Smooth muscle cell of the pulmonary artery (primary cell): ENCODE measurements around the gene PPP2R2C. TPM values are rescaled to one million over a fixed set of nuclear protein-coding genes. Genes with fewer than 3 reads are reported as not detected.

Source experiments
- total RNA-seq: library from RNA; depleted of rRNA; stranded (reverse); fragments of >200 nt; gene quantifications from 2 replicates; pipeline ENCODE4 v1.2.3, GENCODE V29; 2014

The PPP2R2C gene
- total RNA-seq, result under 0.01 and 0.07 TPM in 2 replicates

DNA sequence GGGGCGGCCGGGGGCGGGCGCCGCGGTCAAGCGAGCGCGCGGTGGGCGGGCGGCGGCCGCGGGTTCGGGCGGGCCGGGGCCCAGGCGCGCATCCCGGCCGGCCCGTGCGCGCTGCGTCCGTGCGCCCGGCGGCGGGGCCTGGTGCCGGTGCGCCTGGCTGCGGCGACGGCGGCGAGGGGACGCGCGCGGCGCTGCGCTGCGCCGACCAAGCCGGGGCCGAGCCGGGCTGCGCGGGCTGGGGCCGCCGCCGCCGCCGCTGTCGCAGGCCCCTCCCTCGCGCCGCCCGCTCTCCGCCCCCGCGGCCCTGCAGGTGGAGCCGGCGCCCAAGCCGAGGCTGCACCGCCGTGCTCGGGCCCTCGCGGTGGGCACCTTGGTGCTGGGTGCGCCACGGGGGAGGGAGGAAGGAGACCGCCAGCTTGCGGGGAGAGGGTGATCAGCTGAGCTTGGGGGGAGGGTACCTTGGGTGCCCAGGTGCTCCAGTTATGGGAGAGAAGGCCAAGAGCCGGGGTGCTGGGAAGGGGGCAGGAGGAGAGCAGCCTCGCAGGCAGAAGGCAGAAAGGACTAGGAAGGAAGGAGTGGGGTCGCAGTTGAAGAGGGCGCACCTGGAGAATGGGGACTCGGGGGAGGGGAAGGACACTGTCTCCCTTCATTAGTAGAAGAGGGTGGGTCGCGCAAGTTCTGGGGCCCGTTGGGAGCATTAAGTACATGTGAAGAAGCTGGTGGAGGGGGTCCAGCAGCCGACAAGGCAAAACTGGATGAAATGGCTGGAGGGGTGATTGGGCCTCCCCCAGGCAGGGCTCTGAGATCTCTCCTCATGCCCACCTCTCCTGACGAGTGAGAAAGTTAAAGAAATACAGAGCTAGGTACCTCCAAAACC lies at the start of gene PPP2R2C:
Gene PPP2R2C, minus strand, starts transcription at position 228 of the 877 bp plus-strand sequence. CDS start 385 bp downstream, outside the sequence.

Other genes starting within 250 kb of the PPP2R2C start
- gene WFS1, start 202.8 kb downstream of the PPP2R2C start, total RNA-seq, result 40.7 and 45.3 TPM in 2 replicates
- 45.5 and 63.4 TPM in 2 replicates for gene MAN2B2, start 102.6 kb upstream of the PPP2R2C start, total RNA-seq
- gene MRFAP1, start 168.1 kb upstream of the PPP2R2C start, total RNA-seq, result 123 and 132 TPM in 2 replicates
- gene S100P, start 221.3 kb upstream of the PPP2R2C start, total RNA-seq, result not detected in 2 replicates
- gene MRFAP1L1, start 237.3 kb upstream of the PPP2R2C start, total RNA-seq, result 34.2 and 40.1 TPM in 2 replicates
- gene BLOC1S4, start 243.6 kb upstream of the PPP2R2C start, total RNA-seq, result 14.1 and 19.9 TPM in 2 replicates